Stimulated activated CD4-positive, alpha-beta T cell treated with anti-CD3 and anti-CD28 coated beads, TNF-alpha, amount 100 ng/mL, for 1 hour (primary cell): ENCODE results near the gene CCR4.
A peak's percentile ranks its signal among the peaks of the same experiment; 100 is the strongest.
"Not testable (repeated sequence)": the region's sequence is repeated elsewhere in the genome, so short reads cannot be mapped to it uniquely, and the experiment has no call there.

Source experiments
- DNase-seq, 3 donors: peaks; one replicate each; pipeline ENCODE4 v3.0.0-alpha.2; 2020; ENCODE audit warnings: low read depth in 3 of 3, low spot score in 1 of 3

The CCR4 gene

DNA sequence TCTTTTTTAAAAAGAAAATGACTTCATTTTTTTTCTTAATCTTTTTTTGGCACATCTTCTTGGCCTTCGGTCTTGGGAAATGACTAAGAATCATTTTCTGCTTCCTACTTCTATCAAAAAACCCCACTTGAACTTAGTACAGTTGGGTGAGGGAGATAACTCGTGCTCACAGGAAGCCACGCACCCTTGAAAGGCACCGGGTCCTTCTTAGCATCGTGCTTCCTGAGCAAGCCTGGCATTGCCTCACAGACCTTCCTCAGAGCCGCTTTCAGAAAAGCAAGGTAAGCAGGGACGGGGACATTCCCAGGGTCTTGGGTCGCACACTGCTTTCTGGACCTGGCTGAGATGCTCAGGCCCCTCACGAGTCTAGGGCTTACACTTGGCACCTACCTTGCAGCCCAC is at the start of gene CCR4:
Gene CCR4, plus strand, starts transcription at position 235 of the 402 bp plus-strand sequence. CDS start 1,779 bp downstream, outside the sequence.
- DNase-seq = peak in 2 of 3 donors; percentile 25 to 42

DNA sequence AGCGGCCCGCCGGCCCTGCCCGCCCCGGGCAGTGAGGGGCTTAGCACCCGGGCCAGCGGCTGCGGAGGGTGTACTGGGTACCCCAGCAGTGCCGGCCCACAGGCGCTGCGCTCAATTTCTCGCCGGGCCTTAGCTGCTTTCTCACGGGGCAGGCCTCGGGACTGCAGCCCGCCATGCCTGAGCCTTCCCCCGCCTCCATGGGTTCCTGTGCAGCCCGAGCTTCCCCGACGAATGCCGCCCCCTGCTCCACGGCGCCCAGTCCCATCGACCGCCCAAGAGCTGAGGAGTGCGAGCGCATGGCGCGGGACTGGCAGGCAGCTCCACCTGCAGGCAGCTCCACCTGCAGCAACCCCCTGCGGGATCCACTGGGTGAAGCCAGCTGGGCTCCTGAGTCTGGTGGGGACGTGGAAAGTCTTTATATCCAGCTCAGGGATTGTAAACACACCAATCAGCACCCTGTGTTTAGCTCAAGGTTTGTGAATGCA is 48.5 kb upstream of the CCR4 start:
- DNase-seq = peak in 1 of 3 donors; percentile 13

DNA sequence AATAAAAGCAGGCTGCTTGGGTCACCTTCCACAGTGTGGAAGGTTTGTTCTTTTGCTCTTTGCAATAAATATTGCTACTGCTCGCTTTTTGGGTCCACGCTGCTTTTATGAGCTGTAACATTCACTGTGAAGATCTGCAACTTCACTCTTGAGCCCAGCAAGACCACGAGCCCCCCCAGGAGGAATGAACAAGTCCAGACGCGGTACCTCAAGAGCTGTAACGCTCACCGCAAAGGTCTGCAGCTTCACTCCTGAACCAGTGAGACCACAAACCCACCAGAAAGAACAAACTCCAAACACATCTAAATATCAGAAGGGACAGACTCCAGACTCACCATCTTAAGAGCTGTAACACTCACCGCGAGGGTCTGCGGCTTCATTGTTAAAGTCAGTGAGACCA is 47.5 kb upstream of the CCR4 start:
- DNase-seq = no peak

DNA sequence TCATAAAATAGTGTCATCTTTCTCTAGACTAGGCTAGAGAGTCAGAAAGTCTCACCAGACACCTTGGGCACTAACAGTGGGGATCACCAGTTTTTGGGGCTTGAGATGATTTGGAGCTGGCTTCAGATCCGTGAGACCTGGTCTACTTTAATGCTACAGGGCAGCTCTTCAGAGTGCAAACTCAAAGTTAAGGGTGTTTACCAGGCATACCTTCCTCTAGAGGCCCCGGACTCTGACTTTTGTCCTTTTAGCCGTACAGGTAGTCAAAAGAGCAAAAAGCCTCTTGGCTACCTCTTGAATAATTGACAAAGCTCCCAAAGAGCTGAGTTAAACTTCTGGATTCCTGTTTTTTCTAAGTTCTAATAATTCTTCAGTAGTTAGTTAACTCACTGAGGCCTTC is 41.4 kb upstream of the CCR4 start:
- no peak for DNase-seq

DNA sequence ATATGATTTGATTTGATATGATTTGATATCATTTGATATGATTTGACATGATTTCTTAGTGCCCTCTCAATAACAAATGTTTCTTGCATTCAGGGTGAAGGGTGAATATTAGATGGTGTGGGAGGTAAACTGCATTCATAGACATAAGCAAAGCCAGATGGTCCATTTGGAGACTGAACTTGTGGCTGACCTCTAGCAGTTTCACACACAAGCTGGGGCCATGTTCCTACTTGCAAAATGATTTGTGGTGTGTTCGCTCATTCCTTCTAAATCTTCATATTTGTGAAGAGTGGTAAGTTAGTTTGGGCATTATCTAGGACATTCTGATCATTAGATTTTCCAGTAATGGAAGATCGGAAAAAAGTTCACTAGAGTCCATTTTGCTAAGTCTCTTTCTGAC is 40.5 kb upstream of the CCR4 start:
- no peak for DNase-seq

DNA sequence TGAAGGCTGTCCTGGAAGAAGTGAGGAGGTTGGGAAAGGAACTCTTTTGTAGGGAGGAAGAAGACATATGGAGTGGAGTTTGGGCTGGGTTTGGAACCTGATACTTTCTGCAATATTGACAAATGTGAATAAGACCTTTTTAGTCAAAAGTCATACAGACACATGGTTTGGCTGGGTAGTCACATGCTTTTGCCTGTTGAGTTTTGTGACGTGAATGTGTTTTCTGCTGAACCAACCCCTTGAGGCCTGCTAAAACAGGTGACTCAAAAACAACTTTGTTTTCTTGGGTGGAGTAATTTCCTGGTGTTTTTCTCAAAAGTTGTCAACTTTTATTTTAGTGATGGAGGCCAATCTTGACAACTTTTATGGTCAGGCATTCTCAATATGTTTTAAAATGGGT is 39.4 kb upstream of the CCR4 start:
- DNase-seq = no peak

DNA sequence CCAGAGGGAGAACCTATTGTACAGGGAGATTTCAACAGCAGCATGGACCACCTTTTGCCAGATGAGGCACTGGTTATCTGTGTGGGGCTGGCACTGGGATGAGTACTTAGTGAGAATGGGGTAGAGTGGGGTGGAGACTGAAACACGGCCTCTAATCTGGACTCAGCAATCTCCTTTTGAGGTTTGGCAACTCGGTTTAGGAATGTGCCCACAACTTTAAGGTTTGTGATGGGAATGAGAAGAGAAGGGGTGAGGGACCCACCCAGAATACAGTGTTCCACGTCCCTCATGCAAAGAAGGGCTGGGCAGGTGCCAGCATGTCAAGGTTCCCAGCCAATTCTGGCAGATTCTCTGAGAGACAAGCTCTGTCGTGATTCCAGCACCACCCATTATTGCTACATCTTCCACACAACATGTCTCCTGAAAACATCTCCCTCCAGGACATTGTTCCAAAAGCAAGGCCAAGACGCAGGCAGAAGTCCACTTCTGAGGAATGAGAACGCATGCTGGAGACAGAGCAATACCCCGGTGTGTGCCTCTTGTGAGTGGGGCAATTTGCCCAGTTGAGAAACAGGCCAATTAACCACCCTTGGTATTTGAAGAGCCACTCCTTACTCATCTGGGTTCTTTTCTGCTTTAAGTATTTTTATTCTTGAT is 37.5 kb upstream of the CCR4 start:
- DNase-seq = no peak

DNA sequence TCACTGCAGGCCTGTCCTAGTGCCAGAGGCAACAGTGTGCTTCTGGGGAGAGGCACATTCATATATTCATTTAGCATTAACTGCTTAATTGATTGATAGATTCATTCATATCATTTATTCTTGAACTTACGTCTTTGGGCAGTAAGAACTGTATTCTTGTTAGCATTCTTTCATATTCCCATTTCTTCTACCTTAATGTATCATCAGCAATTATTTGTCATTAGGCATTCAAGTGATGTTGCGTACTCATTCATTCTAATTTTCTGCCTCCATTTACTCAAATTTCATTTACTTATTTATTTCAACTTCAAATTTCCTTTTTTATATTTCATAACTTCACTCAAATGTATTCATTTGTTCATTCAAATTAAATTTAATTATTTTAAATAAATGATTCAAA is 31.5 kb upstream of the CCR4 start:
- DNase-seq = no peak

DNA sequence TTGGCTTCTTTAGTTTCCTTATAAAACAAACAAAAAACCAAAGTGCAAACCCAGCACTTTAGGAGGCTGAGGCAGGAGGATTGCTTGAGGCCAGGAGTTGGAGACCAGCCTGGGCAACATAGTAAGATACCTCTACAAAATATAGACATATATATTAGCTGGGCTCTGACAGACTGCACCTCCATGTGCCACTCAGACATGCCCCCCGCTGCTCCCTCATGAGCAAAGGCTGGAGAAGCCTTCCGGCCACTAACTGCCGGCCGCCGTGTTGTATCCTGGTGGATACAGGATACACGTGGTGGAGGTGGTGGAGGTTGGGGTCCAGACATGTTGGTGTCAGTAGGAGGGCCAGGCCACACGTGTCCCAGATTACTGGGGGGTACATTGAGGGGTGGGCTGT is 29.4 kb upstream of the CCR4 start:
- no peak for DNase-seq

DNA sequence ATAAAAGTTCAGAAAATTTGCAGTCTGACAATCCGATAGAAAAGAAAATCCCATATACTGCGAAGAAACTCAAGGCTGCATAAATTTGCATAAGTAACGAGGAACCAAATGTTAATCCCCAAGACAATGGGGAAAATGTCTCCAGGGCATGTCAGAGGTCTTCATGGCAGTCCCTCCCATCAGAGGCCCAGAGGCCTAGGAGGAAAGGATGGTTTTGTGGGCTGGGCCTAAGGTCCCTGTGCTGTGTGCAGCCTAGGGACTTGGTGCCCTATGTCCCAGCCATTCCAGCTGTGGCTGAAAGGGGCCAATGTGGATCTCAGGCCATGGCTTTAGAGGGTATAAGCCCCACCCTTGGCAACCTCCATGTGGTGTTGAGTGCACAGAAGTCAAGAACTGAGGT is 21.3 kb upstream of the CCR4 start:
- no peak for DNase-seq

DNA sequence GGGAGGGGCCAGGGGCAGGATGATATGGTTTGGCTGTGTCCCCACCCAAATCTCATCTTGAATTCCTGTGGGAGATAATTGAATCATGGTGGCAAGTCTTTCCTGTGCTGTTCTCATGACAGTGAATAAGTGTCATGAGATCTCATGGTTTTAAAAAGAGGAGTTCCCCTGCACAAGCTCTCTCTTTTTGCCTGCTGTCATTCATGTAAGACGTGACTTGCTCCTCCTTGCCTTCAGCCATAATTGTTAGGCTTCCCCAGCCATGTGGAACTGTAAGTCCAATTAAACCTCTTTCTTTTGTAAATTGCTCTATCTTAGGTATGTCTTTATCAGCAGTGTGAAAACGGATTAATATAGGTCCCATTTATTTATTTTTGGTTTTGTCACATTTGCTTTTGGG is 20.2 kb upstream of the CCR4 start:
- DNase-seq = not testable (repeated sequence)

DNA sequence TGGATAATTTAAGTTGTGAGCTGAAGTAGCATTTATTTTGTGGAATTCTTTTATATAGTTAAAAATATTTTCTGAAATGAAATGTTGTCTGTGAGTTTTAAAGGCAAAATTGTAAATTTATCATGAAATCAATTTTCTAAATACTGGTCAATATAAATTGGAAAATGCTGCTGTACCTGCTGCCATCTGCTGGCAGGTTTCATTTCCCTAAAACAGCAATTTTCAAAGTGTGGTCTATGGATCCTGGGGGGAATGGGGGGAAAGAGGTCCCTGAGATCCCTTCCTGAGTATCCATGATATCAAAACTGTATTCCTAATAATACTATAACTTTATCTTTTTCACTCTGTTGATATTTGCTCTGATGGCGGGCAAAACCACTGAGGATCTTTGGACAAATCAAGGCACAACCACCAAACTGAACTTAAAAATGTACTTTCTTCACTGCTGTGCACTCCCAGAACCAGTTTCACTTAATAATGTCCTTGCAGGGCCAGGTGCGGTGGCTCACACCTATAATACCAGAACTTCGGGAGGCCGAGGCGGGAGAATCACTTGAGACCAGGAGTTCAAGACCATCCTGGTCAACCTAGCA is 17.2 kb upstream of the CCR4 start:
- DNase-seq = no peak

DNA sequence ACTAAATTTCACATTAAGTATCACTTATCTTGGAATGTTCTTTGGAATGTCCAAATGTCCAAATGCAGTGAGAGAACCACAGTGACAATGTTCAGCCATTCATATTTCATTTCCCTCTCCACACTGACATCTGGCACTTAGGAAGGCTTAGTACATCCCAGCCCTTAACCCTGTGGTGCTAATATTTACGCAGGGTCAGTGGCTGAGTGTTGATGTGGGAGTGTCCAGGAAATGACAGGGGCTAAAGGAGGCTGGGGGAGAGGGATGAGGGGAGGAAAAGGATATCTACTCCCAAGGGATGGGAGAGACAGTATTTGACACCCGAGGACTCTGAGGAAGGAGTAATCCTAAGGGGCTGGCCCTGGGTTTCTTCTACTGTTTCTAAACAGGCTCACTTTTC is 14.1 kb upstream of the CCR4 start:
- DNase-seq = no peak

DNA sequence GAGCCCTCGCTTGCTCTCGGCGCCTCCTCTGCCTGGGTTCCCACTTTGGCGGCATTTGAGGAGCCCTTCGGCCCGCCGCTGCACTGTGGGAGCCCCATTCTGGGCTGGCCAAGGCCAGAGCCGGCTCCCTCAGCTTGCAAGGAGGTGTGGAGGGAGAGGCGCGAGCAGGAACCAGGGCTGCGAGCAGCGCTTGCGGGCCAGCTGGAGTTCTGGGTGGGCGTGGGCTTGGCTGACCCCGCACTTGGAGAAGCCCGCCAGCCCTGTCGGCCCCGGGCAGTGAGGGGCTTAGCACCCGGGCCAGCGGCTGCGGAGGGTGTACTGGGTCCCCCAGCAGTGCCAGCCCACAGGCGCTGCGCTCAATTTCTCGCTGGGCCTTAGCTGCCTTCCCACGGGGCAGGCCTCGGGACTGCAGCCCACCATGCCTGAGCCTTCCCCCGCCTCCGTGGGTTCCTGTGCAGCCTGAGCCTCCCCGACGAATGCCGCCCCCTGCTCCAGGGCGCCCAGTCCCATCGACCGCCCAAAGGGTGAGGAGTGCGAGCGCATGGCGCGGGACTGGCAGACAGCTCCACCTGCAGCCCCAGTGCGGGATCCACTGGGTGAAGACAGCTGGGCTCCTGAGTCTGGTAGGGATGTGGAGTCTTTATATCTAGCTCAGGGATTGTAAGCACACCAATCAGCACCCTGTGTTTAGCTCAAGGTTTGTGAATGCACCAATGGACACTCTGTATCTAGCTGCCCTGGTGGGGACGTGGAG is 11.7 kb upstream of the CCR4 start:
- DNase-seq = not testable (repeated sequence)

DNA sequence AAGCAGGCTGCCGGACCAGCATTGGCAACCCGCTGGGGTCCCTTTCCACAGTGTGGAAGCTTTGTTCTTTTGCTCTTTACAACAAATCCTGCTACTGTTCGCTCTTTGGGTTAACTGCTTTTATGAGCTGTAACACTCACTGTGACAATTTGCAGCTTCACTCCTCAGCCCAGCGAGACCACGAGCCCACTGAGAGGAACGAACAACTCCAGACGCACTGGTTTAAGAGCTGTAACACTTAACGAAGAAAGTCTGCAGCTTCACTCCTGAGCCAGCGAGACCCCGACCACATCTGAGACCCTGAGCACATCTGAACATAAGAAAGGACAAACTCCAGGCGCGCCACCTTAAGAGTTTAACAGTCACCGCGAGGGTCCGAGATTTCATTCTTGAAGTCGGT is 10.7 kb upstream of the CCR4 start:
- DNase-seq = no peak

DNA sequence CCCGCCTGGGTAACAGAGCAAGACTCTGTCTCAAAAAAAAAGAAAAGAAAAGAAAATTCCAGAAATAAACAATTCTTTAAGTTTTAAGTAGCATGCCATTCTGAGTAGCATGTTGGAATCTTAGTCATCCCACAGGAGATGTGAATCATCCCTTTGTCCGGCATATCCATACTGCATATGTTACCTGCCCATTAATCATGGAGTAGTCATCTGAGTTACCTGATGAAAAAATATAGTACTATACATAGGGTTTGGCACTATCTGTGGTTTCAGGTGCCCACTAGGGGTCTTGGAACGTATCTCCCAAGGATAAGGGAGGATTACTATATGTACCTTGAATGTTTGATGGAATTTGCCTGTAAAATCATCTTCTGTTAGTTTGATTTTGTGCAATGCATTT is 6.3 kb upstream of the CCR4 start:
- DNase-seq = no peak

DNA sequence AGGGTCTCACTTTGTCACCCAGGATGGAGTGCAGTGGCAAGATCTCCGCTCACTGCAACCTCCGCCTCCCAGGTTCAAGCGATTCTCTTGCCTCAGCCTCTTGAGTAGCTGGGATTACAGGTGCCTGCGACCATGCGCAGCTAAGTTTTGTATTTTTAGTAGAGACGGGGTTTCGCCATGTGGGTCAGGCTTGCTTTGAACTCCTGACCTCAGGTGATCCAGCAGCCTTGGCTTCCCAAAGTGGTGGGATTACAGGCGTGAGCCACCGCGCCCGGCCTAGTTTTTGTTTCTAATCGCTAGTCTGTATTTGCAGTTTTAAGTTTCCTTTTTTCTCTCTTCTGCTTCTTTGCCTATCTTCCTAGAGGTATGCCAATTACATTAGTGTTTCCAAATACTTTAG is 5.8 kb upstream of the CCR4 start:
- not testable (repeated sequence) for DNase-seq

DNA sequence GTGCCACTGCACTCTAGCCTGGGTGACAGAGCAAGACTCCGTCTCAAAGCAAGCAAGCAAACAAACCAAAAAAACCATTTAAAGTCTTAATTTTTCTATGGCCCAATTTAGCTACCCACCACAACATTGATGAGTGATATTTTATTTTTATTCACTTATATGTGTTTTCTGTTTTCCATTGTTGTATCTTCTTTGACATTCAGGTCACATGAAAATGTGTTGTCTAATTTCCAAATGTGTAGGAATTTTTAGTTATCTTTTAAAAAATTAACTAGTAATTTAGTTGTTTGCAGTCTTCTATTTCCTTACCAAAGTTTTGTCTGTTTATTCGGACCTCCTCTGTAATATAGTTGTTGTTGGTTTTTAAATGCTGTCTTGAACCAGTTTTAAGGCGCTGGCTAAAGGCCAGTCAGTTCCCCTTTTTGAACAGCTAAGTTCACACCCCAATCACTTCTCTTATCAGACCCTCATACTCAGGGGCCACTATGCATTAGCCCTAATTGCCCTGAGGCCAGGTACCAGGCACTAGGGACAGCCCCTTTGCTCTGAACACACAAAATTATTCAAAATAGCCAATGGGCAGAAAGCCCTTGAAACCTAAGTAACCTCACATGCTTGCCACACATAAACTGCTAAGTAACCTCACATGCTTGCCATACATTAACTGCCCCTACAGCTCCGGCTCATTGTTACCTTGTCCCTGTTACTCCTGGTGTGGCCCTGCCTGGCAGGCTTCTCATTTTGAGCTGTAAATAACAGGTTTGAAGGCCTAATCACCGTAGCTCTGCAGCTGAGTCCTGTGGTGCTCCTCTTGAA is 4.3 kb upstream of the CCR4 start:
- no peak for DNase-seq

DNA sequence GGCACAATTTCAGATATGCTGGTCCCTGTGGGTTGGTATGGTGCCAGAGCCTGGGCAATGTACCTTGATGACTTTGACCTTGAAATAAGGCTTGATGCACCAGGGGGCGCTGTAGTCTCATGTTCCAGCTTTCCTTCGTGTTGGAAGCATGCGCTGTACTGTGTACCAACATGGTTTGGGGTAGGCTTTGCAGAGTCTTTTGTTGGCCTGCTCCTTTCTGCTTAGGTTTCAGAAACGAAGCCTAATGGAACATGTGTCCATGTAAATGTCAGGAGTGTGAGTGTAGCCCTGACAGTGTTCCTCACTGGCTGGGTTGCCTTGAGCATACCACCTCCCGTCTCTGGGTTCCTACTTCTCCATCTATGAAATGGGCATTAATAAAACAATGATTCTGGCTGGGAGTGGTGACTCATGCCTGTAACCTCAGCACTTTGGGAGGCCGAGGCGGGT is 3.6 kb upstream of the CCR4 start:
- DNase-seq = peak; percentile 76 to 96 (median 87)

DNA sequence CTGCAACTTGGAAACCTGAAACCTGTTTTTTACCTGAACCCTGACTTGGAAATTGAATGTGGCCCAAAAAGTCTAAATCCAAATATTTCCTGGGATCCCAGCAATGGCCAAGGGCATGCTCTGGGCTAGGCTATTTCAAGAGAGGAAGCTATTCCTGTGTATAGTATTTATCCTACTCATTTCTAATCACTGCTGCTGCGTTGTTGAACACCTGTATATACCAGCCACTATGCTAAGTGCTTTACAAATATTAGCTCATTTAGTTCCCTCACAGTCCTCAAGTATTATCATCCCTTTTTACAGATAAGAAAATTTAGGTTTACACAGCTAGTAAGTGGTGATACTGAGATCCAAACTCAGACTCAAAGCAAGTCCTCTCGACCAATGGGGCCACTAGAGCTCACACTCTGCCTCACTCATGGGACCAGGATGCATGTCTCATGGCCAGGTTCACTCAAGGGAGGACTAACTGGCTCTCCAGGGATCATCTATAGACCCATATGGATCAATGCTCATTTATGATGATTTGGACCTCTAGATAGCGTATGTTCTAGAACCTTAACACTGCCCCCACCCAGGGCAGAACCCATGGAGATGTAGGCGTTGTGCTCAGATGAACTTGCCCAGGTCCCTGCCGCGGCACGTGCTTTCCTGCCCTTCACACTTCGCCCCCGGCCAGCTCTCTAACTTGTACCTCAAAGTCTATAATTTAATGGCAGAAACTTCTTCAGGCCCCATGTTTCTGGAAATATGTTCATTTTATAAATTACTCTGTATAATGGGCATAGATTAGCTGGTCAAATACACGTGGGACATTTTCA is 2.6 kb upstream of the CCR4 start:
- DNase-seq = no peak

DNA sequence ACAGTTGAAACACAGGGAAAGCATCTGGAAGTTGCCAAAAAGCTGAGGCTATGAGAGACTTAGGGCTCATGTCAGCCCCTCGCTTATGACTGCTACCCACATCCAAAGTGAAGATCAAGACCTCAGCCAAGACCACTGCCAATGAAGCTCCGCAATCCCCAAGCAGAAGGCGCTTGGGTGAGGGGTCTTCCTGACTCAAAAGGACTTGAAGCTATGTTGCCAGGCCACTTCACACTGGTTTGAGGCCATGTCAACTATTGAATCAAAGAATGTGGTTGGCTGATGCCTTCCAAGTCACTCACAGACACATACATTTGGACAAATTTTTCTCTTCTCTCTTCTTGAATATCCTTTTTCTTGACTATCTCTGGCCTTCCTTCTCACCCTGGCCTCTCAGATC is 928 bp upstream of the CCR4 start:
- DNase-seq = no peak
